ENCODE data around the gene IFT25. TPM values are rescaled to one million over a fixed set of nuclear protein-coding genes. Genes with fewer than 3 reads are reported as not detected.

The IFT25 gene
- total and polyA plus RNA-seq, 2 experiments from 2014 or later, result 28.2 to 109 TPM

DNA sequence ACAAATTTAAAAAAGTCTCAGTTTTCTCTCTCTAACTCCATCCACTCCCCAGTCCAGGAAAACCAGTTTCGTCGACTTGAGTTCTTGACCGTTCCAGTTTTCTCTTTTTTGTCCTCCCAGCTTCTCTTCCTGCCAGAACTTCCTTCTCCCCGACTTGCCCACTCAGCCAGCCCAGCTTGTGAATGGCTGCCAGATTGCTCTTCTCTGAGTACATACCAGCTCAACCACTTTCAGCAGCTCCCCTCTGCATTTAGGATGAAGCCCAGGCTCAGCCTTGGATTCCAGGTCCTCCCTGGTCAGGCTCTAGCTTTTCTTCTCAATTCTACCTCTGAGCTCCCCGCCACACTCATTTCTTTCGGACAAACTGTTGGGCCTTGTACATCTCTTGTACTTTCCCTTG, 50.1 kb downstream of the IFT25 start:
- Mint-ChIP-seq H3K4me3 (no peak overlapping the region), H3K36me3 (ENCODE audit: low read depth) (no peaks in the 10 kb centered on the region)

More for the DNA sequence above, 50.1 kb downstream of the IFT25 start:
- TF ChIP-seq, protein P1, sequence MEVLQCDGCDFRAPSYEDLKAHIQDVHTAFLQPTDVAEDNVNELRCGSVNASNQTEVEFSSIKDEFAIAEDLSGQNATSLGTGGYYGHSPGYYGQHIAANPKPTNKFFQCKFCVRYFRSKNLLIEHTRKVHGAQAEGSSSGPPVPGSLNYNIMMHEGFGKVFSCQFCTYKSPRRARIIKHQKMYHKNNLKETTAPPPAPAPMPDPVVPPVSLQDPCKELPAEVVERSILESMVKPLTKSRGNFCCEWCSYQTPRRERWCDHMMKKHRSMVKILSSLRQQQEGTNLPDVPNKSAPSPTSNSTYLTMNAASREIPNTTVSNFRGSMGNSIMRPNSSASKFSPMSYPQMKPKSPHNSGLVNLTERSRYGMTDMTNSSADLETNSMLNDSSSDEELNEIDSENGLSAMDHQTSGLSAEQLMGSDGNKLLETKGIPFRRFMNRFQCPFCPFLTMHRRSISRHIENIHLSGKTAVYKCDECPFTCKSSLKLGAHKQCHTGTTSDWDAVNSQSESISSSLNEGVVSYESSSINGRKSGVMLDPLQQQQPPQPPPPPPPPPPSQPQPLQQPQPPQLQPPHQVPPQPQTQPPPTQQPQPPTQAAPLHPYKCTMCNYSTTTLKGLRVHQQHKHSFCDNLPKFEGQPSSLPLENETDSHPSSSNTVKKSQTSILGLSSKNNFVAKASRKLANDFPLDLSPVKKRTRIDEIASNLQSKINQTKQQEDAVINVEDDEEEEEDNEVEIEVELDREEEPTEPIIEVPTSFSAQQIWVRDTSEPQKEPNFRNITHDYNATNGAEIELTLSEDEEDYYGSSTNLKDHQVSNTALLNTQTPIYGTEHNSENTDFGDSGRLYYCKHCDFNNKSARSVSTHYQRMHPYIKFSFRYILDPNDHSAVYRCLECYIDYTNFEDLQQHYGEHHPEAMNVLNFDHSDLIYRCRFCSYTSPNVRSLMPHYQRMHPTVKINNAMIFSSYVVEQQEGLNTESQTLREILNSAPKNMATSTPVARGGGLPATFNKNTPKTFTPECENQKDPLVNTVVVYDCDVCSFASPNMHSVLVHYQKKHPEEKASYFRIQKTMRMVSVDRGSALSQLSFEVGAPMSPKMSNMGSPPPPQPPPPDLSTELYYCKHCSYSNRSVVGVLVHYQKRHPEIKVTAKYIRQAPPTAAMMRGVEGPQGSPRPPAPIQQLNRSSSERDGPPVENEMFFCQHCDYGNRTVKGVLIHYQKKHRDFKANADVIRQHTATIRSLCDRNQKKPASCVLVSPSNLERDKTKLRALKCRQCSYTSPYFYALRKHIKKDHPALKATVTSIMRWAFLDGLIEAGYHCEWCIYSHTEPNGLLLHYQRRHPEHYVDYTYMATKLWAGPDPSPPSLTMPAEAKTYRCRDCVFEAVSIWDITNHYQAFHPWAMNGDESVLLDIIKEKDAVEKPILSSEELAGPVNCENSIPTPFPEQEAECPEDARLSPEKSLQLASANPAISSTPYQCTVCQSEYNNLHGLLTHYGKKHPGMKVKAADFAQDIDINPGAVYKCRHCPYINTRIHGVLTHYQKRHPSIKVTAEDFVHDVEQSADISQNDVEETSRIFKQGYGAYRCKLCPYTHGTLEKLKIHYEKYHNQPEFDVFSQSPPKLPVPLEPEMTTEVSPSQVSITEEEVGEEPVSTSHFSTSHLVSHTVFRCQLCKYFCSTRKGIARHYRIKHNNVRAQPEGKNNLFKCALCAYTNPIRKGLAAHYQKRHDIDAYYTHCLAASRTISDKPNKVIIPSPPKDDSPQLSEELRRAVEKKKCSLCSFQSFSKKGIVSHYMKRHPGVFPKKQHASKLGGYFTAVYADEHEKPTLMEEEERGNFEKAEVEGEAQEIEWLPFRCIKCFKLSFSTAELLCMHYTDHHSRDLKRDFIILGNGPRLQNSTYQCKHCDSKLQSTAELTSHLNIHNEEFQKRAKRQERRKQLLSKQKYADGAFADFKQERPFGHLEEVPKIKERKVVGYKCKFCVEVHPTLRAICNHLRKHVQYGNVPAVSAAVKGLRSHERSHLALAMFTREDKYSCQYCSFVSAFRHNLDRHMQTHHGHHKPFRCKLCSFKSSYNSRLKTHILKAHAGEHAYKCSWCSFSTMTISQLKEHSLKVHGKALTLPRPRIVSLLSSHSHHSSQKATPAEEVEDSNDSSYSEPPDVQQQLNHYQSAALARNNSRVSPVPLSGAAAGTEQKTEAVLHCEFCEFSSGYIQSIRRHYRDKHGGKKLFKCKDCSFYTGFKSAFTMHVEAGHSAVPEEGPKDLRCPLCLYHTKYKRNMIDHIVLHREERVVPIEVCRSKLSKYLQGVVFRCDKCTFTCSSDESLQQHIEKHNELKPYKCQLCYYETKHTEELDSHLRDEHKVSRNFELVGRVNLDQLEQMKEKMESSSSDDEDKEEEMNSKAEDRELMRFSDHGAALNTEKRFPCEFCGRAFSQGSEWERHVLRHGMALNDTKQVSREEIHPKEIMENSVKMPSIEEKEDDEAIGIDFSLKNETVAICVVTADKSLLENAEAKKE (CRISPR knock-in tag; IDR thresholded peaks at IDR 0.05), result no peak
- no peak for TF ChIP-seq NANOG (IDR thresholded peaks at IDR 0.05; ENCODE audit: borderline replicate concordance)
- no peak for DNase-seq (ENCODE audit: low spot score)
- Histone ChIP-seq H3K27ac (ENCODE audit: low read depth) (no peak overlapping the region), H3K27me3 (ENCODE audit: insufficient read depth) (no peaks in the 10 kb centered on the region), H2AFZ (no peak overlapping the region), H3K79me2 (replicated peaks; ENCODE audit: insufficient read depth) (no peaks in the 10 kb centered on the region), H3K4me2 (no peak overlapping the region), H3K4me3 (no peak overlapping the region), H3F3A (replicated peaks; ENCODE audit: low read depth) (no peaks in the 10 kb centered on the region), H3K4me1 (ENCODE audit: insufficient read depth) (no peaks in the 10 kb centered on the region; the same call in 1 of the 2 replicates), H4K20me1 (replicated peaks; ENCODE audit: insufficient read depth) (no peaks in the 10 kb centered on the region), H3K9me2 (ENCODE audit: insufficient read depth) (no peaks in the 10 kb centered on the region), H3K36me3 (ENCODE audit: insufficient read depth) (no peaks in the 10 kb centered on the region)
- H3K27me3 Mint-ChIP-seq (ENCODE audit: insufficient read depth, low read depth, poor library complexity), result peaks cover 4% of the 10 kb centered on the region
- H3K4me1 Mint-ChIP-seq, result peaks cover 4% of the 10 kb centered on the region; the same call in 2 of the 3 replicates
- H3K27ac Mint-ChIP-seq, result no peak overlapping the region
- no peak for ATAC-seq
- no peaks in the 10 kb centered on the region for H3K9me3 Mint-ChIP-seq

Measured in GM23338 (cell line).